ENCODE results near the gene TMSB4X.
"Not testable (repeated sequence)": the region's sequence is repeated elsewhere in the genome, so short reads cannot be mapped to it uniquely, and the experiment has no call there.

The TMSB4X gene

DNA sequence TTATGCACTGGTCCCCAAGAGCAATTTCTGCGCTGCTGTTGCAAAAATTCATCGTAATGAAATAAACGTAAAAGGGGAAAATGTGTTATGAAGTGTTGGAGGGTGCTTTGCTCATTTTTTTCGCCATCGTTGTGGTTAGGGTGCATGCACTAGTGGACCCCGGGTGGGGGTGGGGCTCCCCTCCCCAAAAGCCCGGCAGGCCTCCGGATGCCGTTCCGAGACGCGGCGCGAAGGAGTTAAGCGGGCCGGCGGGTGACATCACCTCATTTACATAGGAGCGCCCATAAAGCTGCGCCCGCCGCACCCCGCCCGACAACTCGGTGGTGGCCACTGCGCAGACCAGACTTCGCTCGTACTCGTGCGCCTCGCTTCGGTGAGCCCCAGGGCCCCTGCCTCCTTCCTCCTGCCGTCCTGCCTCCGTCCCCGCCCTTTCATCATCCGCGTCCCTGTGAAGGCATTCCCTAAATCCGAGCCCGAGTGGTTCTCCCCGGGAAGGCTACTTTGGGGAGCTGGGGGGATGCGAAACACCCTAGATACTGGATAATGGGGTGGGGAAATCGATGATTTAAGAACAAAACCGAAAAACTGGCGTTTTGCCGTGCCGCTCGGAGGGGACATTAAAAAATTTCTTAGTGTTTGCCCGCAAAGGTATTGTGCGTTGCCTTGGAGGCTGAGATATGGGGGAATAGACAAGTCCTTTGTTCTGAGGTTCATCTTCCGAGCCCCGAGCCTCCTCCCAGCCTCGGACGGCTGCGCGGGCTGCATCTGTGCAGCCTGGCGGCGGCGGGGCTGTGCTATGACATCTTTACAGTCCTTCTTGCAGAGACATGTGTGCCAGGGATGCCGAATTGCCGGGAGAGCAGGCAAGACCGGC is at the start of gene TMSB4X:
Gene TMSB4X (plus strand): TSS at position 315 of the 874 bp plus-strand sequence.
- DNase-seq = peak; percentile 87

DNA sequence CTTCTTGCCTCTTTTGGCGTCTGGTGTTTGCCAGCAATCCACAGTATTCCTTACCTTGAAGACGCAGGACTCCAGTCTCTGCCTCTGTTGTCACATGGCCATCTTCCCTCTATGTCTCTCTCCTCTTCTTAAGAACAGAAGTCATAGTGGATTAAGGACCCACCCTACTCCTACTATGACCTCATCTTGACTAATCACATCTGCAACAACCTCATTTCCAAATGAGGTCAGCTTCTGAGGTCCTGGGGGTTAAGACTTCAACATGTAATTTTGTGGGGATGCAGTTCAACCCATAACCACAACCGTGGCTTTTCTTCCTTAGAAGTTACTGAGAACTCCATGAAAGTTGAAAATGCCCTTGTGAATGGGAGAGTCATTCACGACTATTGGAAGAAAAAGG is 45.2 kb upstream of the TMSB4X start:
- DNase-seq = no peak

DNA sequence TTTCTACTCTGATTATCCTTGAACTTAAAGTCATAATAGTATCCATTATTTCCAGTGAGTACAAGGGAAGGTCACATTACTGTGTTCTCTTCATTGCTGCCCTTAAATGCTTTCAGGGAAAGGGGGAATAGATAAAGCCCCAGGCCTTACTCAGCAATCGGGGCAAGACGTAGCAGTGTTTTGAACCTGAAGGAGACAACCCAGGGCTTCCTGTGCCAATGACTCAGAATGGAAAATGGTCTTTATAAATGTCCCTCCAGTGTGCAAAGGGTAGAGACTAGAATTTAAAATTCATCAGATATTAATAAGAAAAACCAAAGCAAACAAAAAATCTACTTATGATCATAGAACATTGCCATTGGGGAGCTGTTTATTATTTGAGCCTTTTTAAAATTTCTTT is 44.8 kb upstream of the TMSB4X start:
- no peak for DNase-seq

DNA sequence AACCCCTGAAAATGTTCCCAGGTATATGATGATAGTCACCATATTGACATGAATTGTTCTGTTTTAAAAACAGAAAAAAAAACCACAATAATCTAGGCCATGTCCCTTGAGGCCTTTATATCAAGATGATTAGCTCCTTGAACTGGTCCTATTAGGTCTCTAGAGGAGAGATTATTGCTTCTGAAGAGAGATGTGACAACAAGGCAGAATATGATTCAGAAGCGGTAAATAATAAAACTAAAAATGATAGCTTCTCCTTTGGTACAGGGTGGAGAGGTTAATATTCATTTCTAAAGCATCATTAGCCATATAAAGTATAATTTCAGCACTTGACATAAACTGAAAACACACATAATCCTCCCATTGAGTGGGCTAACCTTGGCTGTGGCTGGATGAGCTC is 42.7 kb upstream of the TMSB4X start:
- no peak for DNase-seq

DNA sequence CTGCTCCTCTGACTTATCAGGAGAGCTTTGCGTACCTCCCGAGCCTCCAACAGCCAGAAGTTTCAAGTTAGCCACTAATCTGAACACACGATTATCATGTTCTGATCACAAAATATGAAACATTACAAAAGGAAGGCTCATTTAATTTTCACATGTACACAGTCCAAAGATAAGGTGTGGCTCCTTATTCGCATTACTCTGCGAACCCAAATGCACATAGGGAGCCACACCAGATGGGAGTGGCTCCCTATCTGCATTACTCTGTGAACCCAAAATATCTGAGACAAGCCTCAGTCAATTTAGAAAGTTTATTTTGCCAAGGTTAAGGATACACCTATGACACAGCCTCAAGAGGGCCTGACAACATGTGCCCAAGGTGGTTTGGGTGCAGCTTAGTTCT is 40.1 kb upstream of the TMSB4X start:
- DNase-seq = no peak

DNA sequence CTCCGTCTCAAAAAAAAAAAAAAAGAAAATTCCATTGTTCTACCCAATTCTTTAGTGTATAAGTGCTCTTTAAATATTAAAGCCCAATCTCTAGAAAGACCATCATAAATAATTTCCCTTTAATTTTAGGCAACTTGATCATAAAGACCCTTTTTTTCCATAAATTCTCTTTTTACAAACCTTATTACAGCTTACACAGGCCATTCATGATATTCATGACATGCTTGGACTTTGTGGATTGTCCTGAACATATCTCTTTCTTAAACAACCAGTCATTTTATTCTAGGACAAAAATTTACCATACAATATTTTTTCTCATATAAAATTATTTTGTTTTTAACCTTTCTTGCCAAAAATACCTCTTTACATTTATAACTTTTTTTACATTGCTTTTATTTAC is 38.0 kb upstream of the TMSB4X start:
- no peak for DNase-seq

DNA sequence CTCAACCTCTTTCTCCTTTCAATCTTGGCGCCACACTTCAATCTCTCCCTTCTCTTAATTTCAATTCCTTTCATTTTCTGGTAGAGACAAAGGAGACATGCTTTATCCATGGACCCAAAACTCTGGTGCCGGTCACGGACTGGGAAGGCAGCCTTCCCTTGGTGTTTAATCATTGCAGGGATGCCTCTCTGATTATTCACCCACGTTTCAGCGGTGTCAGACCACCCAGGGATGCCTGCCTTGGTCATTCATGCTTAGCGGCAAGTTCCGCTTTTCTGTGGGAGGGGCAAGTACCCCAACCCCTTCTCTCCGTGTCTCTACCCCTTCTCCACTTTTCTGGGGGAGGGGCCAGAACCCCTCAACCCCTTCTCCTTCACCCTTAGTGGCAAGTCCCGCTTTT is 34.4 kb upstream of the TMSB4X start:
- DNase-seq = not testable (repeated sequence)

DNA sequence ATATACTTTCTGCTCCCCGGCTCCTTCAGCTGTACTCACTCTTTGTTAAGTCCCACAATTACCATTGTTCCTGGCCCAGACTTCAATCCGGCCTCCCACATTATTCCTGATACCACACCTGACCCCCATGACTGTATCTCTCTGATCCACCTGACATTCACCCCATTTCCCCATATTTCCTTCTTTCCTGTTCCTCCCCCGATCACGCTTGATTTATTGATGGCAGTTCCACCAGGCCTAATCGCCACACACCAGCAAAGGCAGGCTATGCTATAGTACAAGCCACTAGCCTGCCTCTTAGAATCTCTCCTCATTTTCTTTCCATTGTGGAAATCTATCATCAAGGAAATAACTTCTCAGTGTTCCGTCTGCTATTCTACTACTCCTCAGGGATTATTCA is 31.3 kb upstream of the TMSB4X start:
- DNase-seq = not testable (repeated sequence)

DNA sequence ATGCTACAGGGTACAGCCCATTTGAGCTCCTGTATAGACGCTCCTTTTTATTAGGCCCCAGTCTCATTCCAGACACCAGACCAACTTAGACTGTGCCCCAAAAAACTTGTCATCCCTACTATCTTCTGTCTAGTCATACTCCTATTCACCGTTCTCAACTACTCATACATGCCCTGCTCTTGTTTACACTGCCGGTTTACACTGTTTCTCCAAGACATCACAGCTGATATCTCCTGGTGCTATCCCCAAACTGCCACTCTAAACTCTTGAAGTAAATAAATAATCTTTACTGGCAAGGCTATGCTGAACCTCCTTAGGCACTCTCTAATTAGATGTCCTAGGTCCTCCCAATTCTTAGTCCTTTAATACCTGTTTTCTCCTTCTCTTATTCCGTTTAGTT is 30.5 kb upstream of the TMSB4X start:
- DNase-seq = not testable (repeated sequence)

DNA sequence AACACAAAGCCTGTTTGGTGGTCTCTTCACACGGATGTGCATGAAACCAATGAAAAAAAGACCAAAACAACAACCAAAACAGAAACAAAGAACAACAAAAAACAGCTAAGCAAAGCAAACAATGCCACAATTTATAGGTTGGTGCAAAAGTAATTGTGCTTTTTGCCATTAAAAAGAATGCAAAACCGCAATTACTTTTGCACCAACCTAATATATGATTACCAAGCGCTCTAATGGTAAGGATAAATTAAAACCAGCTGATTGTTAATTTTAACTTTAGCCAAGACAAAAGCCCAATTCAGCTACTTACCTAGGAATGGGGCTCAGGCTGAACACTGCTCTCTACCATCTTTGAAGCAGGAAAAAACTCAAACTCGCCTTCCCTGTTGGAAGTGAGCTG is 29.4 kb upstream of the TMSB4X start:
- no peak for DNase-seq

DNA sequence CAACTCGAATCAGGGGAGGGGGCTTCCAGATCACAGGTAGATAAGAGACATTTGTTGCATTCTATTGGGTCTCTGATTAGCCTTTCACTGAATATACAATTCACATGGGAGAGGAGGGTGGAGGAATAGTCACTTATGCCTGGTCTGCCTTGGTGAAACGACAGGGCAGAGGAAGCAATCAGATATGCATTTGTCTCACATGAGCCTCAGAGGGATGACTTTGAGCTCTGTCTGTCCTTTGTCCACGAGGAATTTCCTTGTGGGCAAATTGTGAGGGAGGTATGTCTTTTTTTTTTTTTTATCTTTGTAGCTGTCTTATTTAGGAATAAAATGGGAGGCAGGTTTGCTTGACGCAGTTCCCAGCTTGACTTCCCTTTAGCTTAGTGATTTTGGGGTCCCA is 28.5 kb upstream of the TMSB4X start:
- DNase-seq = no peak

DNA sequence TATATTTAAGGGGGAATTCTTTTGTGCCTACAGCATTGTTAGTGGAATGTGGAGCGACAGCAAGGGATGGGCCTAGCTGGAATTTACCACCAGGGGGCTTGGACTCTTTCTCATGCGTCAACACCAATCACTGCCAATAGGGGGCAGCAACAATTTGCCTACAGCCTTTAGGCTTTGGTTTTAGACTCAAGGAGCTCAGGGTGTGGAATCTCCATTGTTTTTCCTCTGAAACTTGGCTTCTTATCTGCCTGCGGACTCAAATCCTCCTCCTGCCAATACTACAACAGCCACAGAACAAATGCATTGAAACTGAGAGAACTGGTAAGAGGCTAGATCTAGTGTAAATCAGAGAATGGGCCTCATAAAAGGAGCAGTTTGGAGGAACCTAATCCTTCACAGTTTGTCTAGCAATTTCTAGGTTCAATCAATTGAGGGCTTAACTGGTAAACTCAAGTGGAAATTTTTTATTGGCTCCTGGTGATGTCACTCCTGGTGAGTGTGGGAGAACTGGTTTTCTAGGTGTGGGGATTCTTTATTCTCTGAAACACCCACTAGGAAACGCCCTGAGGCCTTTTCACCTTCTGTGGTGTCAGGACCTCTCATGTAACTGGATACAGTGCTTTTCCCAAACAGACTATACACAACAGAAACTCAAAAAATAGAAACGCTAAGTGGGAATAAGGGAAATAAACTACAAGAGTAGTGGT is 27.9 kb upstream of the TMSB4X start:
- DNase-seq = peak; percentile 86

DNA sequence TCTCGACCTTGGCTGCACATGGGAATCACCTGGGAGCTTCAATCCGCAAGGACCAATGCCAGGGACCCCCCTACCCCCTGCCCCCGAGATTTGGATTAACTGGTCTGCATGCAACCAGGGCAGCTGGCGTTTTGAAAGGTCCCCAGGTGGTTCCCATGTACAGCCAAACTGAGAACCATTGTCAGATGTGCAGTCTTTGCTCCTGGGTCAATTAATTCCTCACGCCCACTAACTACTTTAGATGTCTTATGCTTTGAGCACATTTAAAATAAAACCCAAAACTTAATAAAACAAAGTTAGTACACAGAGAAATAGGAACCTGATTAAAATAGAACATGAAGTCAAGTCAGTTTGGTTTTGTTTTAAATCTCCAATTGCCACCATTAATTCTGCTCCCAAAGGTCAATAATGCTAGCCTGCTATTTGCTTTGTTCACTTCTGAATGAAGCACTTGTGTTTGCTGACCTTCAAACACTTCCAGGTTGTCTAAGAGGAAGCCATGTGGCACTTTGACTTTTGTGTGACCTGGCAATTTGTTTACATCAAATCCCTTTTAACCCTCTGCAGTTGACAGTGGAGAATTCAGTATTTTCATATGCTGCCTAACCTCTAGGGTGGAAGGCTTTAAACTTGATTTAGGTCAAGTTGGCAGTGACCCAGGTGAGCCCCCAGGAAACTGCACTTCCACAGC is 27.2 kb upstream of the TMSB4X start:
- no peak for DNase-seq

DNA sequence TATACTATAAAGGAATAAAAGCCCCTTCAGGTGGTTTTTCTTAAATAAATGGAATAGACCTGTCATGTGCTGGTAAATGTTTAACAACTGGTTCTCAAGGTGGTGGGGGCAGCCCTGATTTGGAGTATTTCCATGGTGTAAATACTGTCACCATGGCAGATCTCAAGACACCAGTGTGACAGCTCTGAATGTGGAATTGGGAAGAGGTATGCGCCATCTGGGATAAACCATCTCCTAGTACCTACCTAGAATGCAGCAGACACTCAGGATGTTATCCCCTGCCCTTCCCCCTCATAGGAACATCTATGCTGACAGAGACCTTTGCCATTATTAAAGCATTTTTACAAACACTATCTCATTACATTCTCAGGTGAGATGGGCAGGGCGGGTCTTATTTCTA is 26.4 kb upstream of the TMSB4X start:
- no peak for DNase-seq

DNA sequence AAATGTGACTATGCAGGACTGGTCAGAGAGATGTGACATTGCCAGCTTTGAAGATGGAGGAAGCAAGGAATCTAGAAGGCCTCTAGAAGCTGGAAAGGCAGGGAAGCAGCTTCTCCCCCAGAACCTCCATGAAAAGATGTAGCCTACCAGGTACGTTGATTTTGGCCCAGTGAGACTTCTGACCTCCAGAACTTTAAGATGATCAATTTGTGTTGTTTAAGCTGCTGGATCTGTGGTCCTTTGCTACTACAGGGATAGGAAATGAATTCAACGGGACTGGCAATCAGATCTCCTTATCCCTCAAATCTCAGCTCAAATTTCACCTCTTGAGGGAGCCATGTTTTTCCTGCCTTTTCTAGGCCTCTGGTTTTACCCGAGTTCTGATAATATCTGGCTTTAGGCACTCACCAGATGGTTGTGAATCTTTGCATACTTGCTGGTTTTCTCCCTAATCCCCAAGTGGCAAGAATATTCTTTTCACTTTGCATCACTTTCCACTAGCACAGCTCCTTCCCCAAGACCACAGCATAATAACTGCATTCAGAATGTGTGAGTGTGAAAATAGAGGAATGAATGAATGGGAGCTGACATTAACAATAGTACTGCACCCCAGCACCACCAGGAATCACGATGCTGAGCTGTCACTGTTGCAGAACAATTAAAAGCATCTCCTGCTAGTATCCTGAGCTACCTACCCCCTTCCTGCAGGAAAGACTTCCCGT is 25.5 kb upstream of the TMSB4X start:
- no peak for DNase-seq

DNA sequence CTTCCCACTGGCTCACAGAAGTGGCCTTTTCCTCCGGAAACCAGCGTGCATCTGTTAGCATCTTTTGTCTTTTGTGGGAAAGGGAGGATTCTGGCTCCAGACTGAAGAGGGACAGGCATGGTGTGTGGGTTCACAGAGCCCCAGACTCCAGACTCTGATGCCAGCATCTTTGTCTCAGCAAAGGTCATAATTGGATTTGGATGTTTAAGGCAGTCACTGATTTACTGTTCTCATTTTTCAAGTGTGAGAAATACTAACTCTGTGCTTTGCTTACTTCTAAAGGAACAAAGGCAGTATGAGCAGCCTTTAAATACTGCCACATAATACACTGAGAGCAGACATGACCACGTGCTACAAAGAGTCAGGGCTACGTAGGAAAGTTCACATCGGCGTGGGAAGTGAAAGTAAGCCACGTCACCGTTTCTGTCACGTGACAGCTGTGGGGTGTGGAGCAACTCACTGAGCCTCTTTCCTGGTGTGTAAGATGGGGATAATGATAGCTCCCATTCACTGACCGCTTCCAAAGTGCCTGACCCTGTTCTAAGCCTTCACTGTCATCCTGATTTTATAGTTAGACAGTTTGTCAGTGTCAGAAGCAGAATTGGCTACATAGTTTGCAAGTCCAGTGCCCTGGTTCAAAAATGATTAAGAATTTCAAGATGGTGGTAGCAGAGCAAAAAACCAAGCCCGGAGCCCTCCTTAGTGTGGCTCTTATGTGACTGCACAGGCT is 24.8 kb upstream of the TMSB4X start:
- peak; percentile 73 for DNase-seq

DNA sequence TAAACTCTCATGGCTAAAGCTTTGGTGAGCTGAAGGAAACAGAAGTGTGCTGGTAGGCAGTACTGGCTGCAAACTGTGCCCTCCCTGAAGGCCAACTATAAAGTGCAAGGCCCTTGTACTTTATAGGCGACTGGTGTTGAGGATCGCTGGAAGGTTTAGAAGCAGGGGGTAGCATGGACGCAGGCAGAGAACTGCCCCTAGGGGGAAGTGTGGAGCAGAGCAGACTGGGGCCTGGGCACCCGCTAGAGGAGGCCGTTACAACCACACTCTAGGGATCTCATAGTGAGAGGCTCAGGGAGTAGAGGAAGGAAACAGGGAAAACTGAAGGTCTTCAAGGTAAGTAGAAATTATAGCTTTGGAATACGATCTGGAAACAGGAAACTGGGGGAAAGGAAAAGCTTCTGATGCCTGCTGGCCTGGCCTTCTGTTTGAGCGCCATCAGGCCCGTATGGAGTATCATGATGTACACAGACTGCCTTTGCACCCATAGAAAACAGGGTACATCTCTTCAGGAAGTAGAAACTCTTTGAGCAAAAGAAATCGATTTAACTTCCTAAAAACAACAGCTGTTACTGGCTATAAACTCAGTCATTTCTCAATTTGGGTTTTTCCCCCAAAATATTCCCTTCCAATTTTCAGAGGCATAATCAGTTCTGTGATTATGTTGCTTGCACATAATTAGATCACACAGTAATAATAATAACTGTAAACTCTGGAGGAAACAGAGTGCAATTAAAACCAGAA is 23.9 kb upstream of the TMSB4X start:
- peak; percentile 86 for DNase-seq

DNA sequence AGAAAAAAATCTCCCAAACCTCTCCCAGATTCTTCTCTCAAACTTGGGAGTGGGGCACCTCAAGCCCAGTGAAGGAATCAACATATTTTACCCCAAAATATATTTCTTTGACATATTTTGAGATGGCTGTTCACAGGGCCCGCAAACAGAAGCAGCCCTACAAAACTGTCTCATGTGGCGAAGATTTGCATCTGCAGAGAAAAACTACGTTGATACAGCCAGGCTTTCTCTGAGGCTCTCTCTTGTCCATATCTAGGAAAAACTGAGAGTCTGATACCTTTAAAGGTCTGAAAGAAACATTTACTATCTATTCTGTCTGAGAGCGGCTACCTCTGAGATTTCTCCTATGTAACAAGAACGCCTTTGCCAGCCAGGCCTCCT is 23.3 kb upstream of the TMSB4X start:
- DNase-seq = no peak

DNA sequence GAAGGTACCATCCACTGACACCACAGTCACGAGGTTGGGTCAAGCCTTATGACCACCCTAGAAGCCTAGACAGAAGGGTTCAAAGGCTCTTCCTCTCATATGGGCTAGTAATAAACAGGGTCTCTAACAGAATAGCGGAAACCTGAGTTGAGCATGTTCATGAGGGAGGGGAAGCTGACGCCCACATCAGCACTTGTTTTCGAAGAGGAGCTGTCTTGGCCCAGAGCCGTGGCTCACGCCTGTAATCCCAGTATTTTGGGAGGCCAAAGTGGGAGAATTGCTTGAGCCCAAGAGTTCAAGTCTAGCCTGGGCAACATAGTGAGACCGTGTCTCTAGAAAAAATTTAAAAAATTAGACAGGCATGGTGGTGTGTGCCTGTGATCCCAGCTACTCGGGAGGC is 21.5 kb upstream of the TMSB4X start:
- DNase-seq = no peak

DNA sequence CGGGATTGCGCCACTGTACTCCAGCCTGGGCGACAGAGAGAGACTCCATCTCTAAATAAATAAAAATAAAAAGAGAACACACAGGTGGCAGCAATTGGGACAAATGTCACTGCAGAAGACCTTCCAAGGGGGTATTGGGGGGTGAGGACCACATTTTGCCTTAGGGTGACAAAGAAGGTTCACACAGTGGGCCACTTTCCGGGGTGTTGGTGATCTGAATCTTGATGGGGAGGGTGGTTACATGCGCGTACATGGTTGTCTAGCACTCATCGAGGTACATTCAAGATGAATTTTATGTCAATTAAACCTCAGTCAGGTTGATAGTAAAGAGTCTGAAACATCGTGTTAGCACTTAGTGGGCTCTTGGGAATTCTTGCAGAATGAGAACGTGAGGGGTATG is 20.5 kb upstream of the TMSB4X start:
- no peak for DNase-seq

DNA sequence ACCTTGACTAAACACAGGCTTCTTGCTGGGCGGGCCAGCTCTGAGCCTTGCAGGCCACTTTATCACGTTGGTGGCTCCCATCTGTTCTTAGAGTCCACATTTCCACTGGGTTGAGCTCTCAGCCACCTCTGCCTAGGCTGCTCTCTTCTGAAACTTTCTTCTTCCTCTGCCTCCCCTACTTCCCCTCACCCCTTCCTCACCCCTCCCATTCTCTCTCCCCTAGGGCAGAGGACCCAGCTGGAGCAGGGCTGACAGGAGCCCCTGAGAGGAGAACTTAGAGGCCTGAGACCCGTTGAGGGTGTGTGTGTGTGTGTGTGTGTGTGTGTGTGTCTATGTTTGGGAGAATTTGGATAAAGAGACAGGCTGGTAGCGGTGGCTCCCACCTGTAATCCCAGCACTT is 19.9 kb upstream of the TMSB4X start:
- peak; percentile 41 for DNase-seq
